Activated naive CD8-positive, alpha-beta T cell treated with anti-CD3 and anti-CD28 coated beads, Interleukin-2, amount 50 U/mL, for 24 hours (primary cell): ENCODE results near the gene SIPA1.

ENCODE experiments used
- ATAC-seq: fragments of 150-1000 bp; cut with Tn5 transposase; one replicate; pipeline ENCODE4 v1.10.0; 2021
- DNase-seq: peaks from one replicate; pipeline ENCODE4 v3.0.0; 2021
- H3K27ac Mint-ChIP-seq: one replicate; pipeline ENCODE4 v1.8.0; 2021; ENCODE audit warnings: mild to moderate bottlenecking, mixed read lengths
- H3K27me3 Mint-ChIP-seq: one replicate; pipeline ENCODE4 v1.8.0; 2021; ENCODE audit warnings: mixed read lengths
- H3K36me3 Mint-ChIP-seq: one replicate; pipeline ENCODE4 v1.8.0; 2021; ENCODE audit warnings: low read depth, mixed read lengths
- H3K4me1 Mint-ChIP-seq: one replicate; pipeline ENCODE4 v1.8.0; 2021; ENCODE audit warnings: mixed read lengths
- H3K4me3 Mint-ChIP-seq: one replicate; pipeline ENCODE4 v1.8.0; 2021; ENCODE audit warnings: mild to moderate bottlenecking, moderate library complexity, mixed read lengths
- H3K9me3 Mint-ChIP-seq: one replicate; pipeline ENCODE4 v1.8.0; 2021; ENCODE audit warnings: mixed read lengths

The SIPA1 gene

GRCh38 chr11:65640483-65641296, 2.8 kb downstream of the SIPA1 start:
- Mint-ChIP-seq H3K27me3 (no peaks in the 10 kb centered on the region), H3K27ac (peak overlapping the region; percentile 91), H3K9me3 (no peaks in the 10 kb centered on the region), H3K4me1 (peaks cover 52% of the 10 kb centered on the region), H3K36me3 (peaks cover 13% of the 10 kb centered on the region), H3K4me3 (peak overlapping the region; percentile 85)
- DNase-seq (peak; percentile 51), ATAC-seq (no peak)

- H3K9me3 Mint-ChIP-seq, result no peaks in the 10 kb centered on the region
- peaks cover 15% of the 10 kb centered on the region for H3K36me3 Mint-ChIP-seq
- H3K27me3 Mint-ChIP-seq, result no peaks in the 10 kb centered on the region
- H3K4me3 Mint-ChIP-seq, result peak overlapping the region; percentile 85
- H3K27ac Mint-ChIP-seq, result peak overlapping the region; percentile 91
- DNase-seq, result no peak
- no peak for ATAC-seq
- peaks cover 52% of the 10 kb centered on the region for H3K4me1 Mint-ChIP-seq
These were observed 3.6 kb downstream of the SIPA1 start for GRCh38 chr11:65641297-65642013.

GRCh38 chr11:65642014-65642671, 4.2 kb downstream of the SIPA1 start:
- peak overlapping the region; percentile 91 for H3K27ac Mint-ChIP-seq
- H3K27me3 Mint-ChIP-seq, result no peaks in the 10 kb centered on the region
- ATAC-seq (no peak), DNase-seq (peak; percentile 52)
- H3K9me3 Mint-ChIP-seq, result no peaks in the 10 kb centered on the region
- H3K36me3 Mint-ChIP-seq, result peaks cover 15% of the 10 kb centered on the region
- peaks cover 49% of the 10 kb centered on the region for H3K4me1 Mint-ChIP-seq
- peak overlapping the region; percentile 85 for H3K4me3 Mint-ChIP-seq

- Mint-ChIP-seq H3K27ac (peak overlapping the region; percentile 21), H3K9me3 (no peaks in the 10 kb centered on the region), H3K4me3 (no peak overlapping the region), H3K27me3 (no peaks in the 10 kb centered on the region), H3K36me3 (peaks cover 18% of the 10 kb centered on the region), H3K4me1 (peaks cover 38% of the 10 kb centered on the region)
- ATAC-seq (no peak), DNase-seq (no peak)
These were observed 6.1 kb downstream of the SIPA1 start for GRCh38 chr11:65643971-65644370.

- Mint-ChIP-seq H3K36me3 (peaks cover 18% of the 10 kb centered on the region), H3K27me3 (no peaks in the 10 kb centered on the region), H3K27ac (peak overlapping the region; percentile 46), H3K4me3 (no peak overlapping the region), H3K4me1 (peaks cover 31% of the 10 kb centered on the region), H3K9me3 (no peaks in the 10 kb centered on the region)
- DNase-seq (no peak), ATAC-seq (no peak)
These were observed 6.9 kb downstream of the SIPA1 start for GRCh38 chr11:65644837-65645236.

GRCh38 chr11:65645710-65646109, 7.8 kb downstream of the SIPA1 start:
- Mint-ChIP-seq H3K4me1 (peaks cover 23% of the 10 kb centered on the region), H3K27me3 (no peaks in the 10 kb centered on the region), H3K9me3 (no peaks in the 10 kb centered on the region), H3K36me3 (peaks cover 18% of the 10 kb centered on the region), H3K27ac (no peak overlapping the region), H3K4me3 (no peak overlapping the region)
- DNase-seq (no peak), ATAC-seq (no peak)

GRCh38 chr11:65646288-65646957, 8.5 kb downstream of the SIPA1 start:
- Mint-ChIP-seq H3K9me3 (no peaks in the 10 kb centered on the region), H3K4me3 (no peak overlapping the region), H3K27ac (no peak overlapping the region), H3K4me1 (peaks cover 20% of the 10 kb centered on the region), H3K36me3 (peaks cover 16% of the 10 kb centered on the region), H3K27me3 (no peaks in the 10 kb centered on the region)
- no peak for ATAC-seq
- DNase-seq, result no peak

- no peak for DNase-seq
- ATAC-seq, result no peak
- Mint-ChIP-seq H3K4me3 (no peak overlapping the region), H3K27ac (no peak overlapping the region), H3K9me3 (no peaks in the 10 kb centered on the region), H3K27me3 (no peaks in the 10 kb centered on the region), H3K36me3 (peaks cover 11% of the 10 kb centered on the region), H3K4me1 (peaks cover 20% of the 10 kb centered on the region)
These were observed 9.2 kb downstream of the SIPA1 start for GRCh38 chr11:65646958-65647701.

GRCh38 chr11:65648997-65649493, 11.1 kb downstream of the SIPA1 start:
- H3K9me3 Mint-ChIP-seq, result no peaks in the 10 kb centered on the region
- peaks cover 25% of the 10 kb centered on the region for H3K4me1 Mint-ChIP-seq
- H3K27me3 Mint-ChIP-seq, result peaks cover 3% of the 10 kb centered on the region
- no peak for ATAC-seq
- peaks cover 17% of the 10 kb centered on the region for H3K36me3 Mint-ChIP-seq
- H3K27ac Mint-ChIP-seq, result no peak overlapping the region
- no peak overlapping the region for H3K4me3 Mint-ChIP-seq
- no peak for DNase-seq

- H3K36me3 Mint-ChIP-seq, result peaks cover 19% of the 10 kb centered on the region
These were observed 12.0 kb downstream of the SIPA1 start for GRCh38 chr11:65649656-65650546.

GRCh38 chr11:65650547-65651338, 12.8 kb downstream of the SIPA1 start:
- no peak for DNase-seq

More at GRCh38 chr11:65649656-65650546, 12.0 kb downstream of the SIPA1 start:
- ATAC-seq (no peak), DNase-seq (no peak)
- Mint-ChIP-seq H3K4me1 (peaks cover 27% of the 10 kb centered on the region), H3K4me3 (no peak overlapping the region), H3K27ac (no peak overlapping the region), H3K27me3 (peaks cover 3% of the 10 kb centered on the region), H3K9me3 (no peaks in the 10 kb centered on the region)

GRCh38 chr11:65651339-65651588, 13.4 kb downstream of the SIPA1 start:
- H3K9me3 Mint-ChIP-seq, result no peaks in the 10 kb centered on the region
- ATAC-seq, result no peak
- H3K4me3 Mint-ChIP-seq, result no peak overlapping the region
- peak overlapping the region; percentile 66 for H3K27ac Mint-ChIP-seq
- DNase-seq, result no peak
- H3K4me1 Mint-ChIP-seq, result peaks cover 30% of the 10 kb centered on the region
- peaks cover 3% of the 10 kb centered on the region for H3K27me3 Mint-ChIP-seq
- H3K36me3 Mint-ChIP-seq, result peaks cover 23% of the 10 kb centered on the region

More at GRCh38 chr11:65650547-65651338, 12.8 kb downstream of the SIPA1 start:
- Mint-ChIP-seq H3K27ac (no peak overlapping the region), H3K4me3 (no peak overlapping the region), H3K4me1 (peaks cover 27% of the 10 kb centered on the region), H3K9me3 (no peaks in the 10 kb centered on the region), H3K27me3 (peaks cover 3% of the 10 kb centered on the region), H3K36me3 (peaks cover 21% of the 10 kb centered on the region)
- ATAC-seq, result no peak
